ENCODE results near the gene IFNAR2.

GRCh38 chr21:33229784-33230544, at the start of gene IFNAR2:
- peak; percentile 58; the same call in 1 of the 2 replicates for TF ChIP-seq POLR2AphosphoS5 (IDR thresholded peaks at IDR 0.05; ENCODE audit: borderline replicate concordance, low read depth, low read length)
- TF ChIP-seq EZH2 (IDR thresholded peaks at IDR 0.05), result no peak
- TF ChIP-seq FOXP2 (optimal IDR thresholded peaks at IDR 0.05; ENCODE audit: control extremely low read depth, extremely low read length, insufficient read depth), result no peak
